ENCODE data around the gene TUBB4B.

TUBB4B gene

GRCh38 chr9:137273611-137274320 lies 32.7 kb downstream of the TUBB4B start:
- H3K9me3 Mint-ChIP-seq, result no peaks in the 10 kb centered on the region
- H3K4me1 Mint-ChIP-seq (ENCODE audit: low read depth), result peaks cover 17% of the 10 kb centered on the region
- H3K36me3 Mint-ChIP-seq (ENCODE audit: low read depth), result peaks cover 16% of the 10 kb centered on the region
- no peaks in the 10 kb centered on the region for H3K27me3 Mint-ChIP-seq
- no peak overlapping the region for H3K27ac Mint-ChIP-seq
- H3K4me3 Mint-ChIP-seq, result no peak overlapping the region

GRCh38 chr9:137275203-137275587 lies 34.1 kb downstream of the TUBB4B start:
- H3K36me3 Mint-ChIP-seq (ENCODE audit: low read depth), result peaks cover 11% of the 10 kb centered on the region
- H3K9me3 Mint-ChIP-seq, result no peaks in the 10 kb centered on the region
- H3K27me3 Mint-ChIP-seq, result no peaks in the 10 kb centered on the region
- peak overlapping the region; percentile 1 for H3K4me3 Mint-ChIP-seq
- H3K27ac Mint-ChIP-seq, result no peak overlapping the region
- peaks cover 16% of the 10 kb centered on the region for H3K4me1 Mint-ChIP-seq (ENCODE audit: low read depth)

- peaks cover 16% of the 10 kb centered on the region for H3K4me1 Mint-ChIP-seq (ENCODE audit: low read depth)
- peaks cover 11% of the 10 kb centered on the region for H3K36me3 Mint-ChIP-seq (ENCODE audit: low read depth)
- no peak overlapping the region for H3K27ac Mint-ChIP-seq
- H3K4me3 Mint-ChIP-seq, result peak overlapping the region; percentile 1
- H3K9me3 Mint-ChIP-seq, result no peaks in the 10 kb centered on the region
- H3K27me3 Mint-ChIP-seq, result no peaks in the 10 kb centered on the region
Measured at GRCh38 chr9:137275588-137276472, 34.7 kb downstream of the TUBB4B start.

- Mint-ChIP-seq H3K36me3 (ENCODE audit: low read depth) (peaks cover 4% of the 10 kb centered on the region), H3K4me1 (ENCODE audit: low read depth) (peaks cover 8% of the 10 kb centered on the region), H3K9me3 (no peaks in the 10 kb centered on the region), H3K4me3 (peak overlapping the region; percentile 75), H3K27me3 (no peaks in the 10 kb centered on the region), H3K27ac (peak overlapping the region; percentile 63)
Measured at GRCh38 chr9:137276473-137277328, 35.6 kb downstream of the TUBB4B start.

- Mint-ChIP-seq H3K27ac (peak within 1 kb of the TSS; percentile 63), H3K9me3 (no peaks in the 10 kb centered on the region), H3K27me3 (no peaks in the 10 kb centered on the region), H3K36me3 (ENCODE audit: low read depth) (peaks cover 4% of the 10 kb centered on the region), H3K4me1 (ENCODE audit: low read depth) (peaks cover 10% of the 10 kb centered on the region), H3K4me3 (peak within 1 kb of the TSS; percentile 82)
Measured at GRCh38 chr9:137277329-137278041, 36.4 kb downstream of the TUBB4B start, which contains the start of gene TOR4A. Gene TOR4A (plus strand): TSS chr9:137277726. CDS start chr9:137278690, 964 bp downstream.

- H3K27me3 Mint-ChIP-seq, result no peaks in the 10 kb centered on the region
- H3K9me3 Mint-ChIP-seq, result no peaks in the 10 kb centered on the region
- H3K36me3 Mint-ChIP-seq (ENCODE audit: low read depth), result peaks cover 4% of the 10 kb centered on the region
- peak overlapping the region; percentile 82 for H3K4me3 Mint-ChIP-seq
- H3K27ac Mint-ChIP-seq, result peak overlapping the region; percentile 58
- H3K4me1 Mint-ChIP-seq (ENCODE audit: low read depth), result peaks cover 12% of the 10 kb centered on the region
Measured at GRCh38 chr9:137278061-137278701, 37.1 kb downstream of the TUBB4B start.

- Mint-ChIP-seq H3K27me3 (no peaks in the 10 kb centered on the region), H3K36me3 (ENCODE audit: low read depth) (peaks cover 4% of the 10 kb centered on the region), H3K27ac (no peak overlapping the region), H3K4me3 (no peak overlapping the region), H3K9me3 (no peaks in the 10 kb centered on the region), H3K4me1 (ENCODE audit: low read depth) (peaks cover 12% of the 10 kb centered on the region)
Measured at GRCh38 chr9:137278721-137279711, 37.9 kb downstream of the TUBB4B start.

- Mint-ChIP-seq H3K4me3 (no peak overlapping the region), H3K4me1 (ENCODE audit: low read depth) (peaks cover 8% of the 10 kb centered on the region), H3K9me3 (no peaks in the 10 kb centered on the region), H3K36me3 (ENCODE audit: low read depth) (peaks cover 4% of the 10 kb centered on the region), H3K27me3 (no peaks in the 10 kb centered on the region), H3K27ac (no peak overlapping the region)
Measured at GRCh38 chr9:137279741-137280473, 38.8 kb downstream of the TUBB4B start.

- H3K27ac Mint-ChIP-seq, result no peak overlapping the region
Measured at GRCh38 chr9:137280474-137281344, 39.6 kb downstream of the TUBB4B start.

GRCh38 chr9:137281345-137282116 lies 40.4 kb downstream of the TUBB4B start:
- peaks cover 4% of the 10 kb centered on the region for H3K36me3 Mint-ChIP-seq (ENCODE audit: low read depth)
- no peaks in the 10 kb centered on the region for H3K27me3 Mint-ChIP-seq
- H3K4me1 Mint-ChIP-seq (ENCODE audit: low read depth), result peaks cover 8% of the 10 kb centered on the region
- H3K9me3 Mint-ChIP-seq, result no peaks in the 10 kb centered on the region
- H3K27ac Mint-ChIP-seq, result no peak overlapping the region
- H3K4me3 Mint-ChIP-seq, result no peak overlapping the region

More at GRCh38 chr9:137280474-137281344, 39.6 kb downstream of the TUBB4B start:
- Mint-ChIP-seq H3K27me3 (no peaks in the 10 kb centered on the region), H3K9me3 (no peaks in the 10 kb centered on the region), H3K4me1 (ENCODE audit: low read depth) (peaks cover 8% of the 10 kb centered on the region), H3K4me3 (no peak overlapping the region), H3K36me3 (ENCODE audit: low read depth) (peaks cover 4% of the 10 kb centered on the region)

GRCh38 chr9:137286975-137287383 lies 45.9 kb downstream of the TUBB4B start:
- Mint-ChIP-seq H3K27me3 (no peaks in the 10 kb centered on the region), H3K27ac (no peak overlapping the region), H3K9me3 (no peaks in the 10 kb centered on the region), H3K4me3 (no peak overlapping the region), H3K4me1 (ENCODE audit: low read depth) (peaks cover 8% of the 10 kb centered on the region), H3K36me3 (ENCODE audit: low read depth) (no peaks in the 10 kb centered on the region)

All from stimulated activated naive CD8-positive, alpha-beta T cell treated with anti-CD3 and anti-CD28 coated beads, Interleukin-15, Interleukin-2, amounts not matched to agents 100 ng/mL and 50 ng/mL, for 24 hours (primary cell).